Endothelial cell of umbilical vein (primary cell): ENCODE data around the gene FGR. TPM values are rescaled to one million over a fixed set of nuclear protein-coding genes. Genes with fewer than 3 reads are reported as not detected.

Experiments
- BruUV-seq: library from RNA; stranded (reverse); fragments of 400-500 nt; replicated peaks from 2 replicates; lab custom pipeline; 2021; lab: Mats Ljungman, UMichigan
- CTCF ChIA-PET: fragments of 300-600, 350-600 bp; sonication (Branson Sonifier 250); formaldehyde crosslinking; loops from one replicate; lab custom pipeline; 2021; ENCODE audit warnings: antibody characterized with exemption, inconsistent platforms; lab: Charles Lee
- POLR2A ChIA-PET: fragments of 300-600, 350-600 bp; sonication (Branson Sonifier 250); formaldehyde crosslinking; loops from one replicate; lab custom pipeline; 2021; ENCODE audit warnings: antibody characterized with exemption, inconsistent platforms; lab: Charles Lee
- DNase-seq: peaks from one replicate; pipeline ENCODE4 v3.0.0-alpha.2; 2011; ENCODE audit warnings: low read depth, low spot score
- FAIRE-seq: peaks from 2 replicates; lab custom pipeline; 2011; peaks lifted over from hg19 to GRCh38; lab: Jason Lieb, UNC
- H2AFZ ChIP-seq: 2 replicates; pipeline ENCODE4 v1.6.0; 2012; ENCODE audit warnings: low read depth, low read length, control low read depth, inconsistent platforms
- H3K27ac ChIP-seq: 2 replicates; pipeline ENCODE4 v1.5.1; 2011; ENCODE audit warnings: low read depth, mild to moderate bottlenecking, control low read depth, low read length, moderate library complexity; ENCODE audit not compliant: insufficient read depth
- H3K27me3 ChIP-seq, 2 experiments: 2 replicates each; pipeline versions ENCODE4 v1.6.0 to v1.6.1; 2011; ENCODE audit warnings: low read length in 2 of 2, mixed read lengths in 1 of 2; ENCODE audit not compliant: control insufficient read depth in 2 of 2, insufficient read depth in 2 of 2
- H3K36me3 ChIP-seq, 2 experiments: 2 replicates in 1 of 2; 3 replicates in 1 of 2; pipeline ENCODE4 v1.5.1; 2011; ENCODE audit warnings: low read length in 2 of 2, mild to moderate bottlenecking in 1 of 2, moderate library complexity in 1 of 2; ENCODE audit not compliant: control insufficient read depth in 2 of 2, insufficient read depth in 2 of 2; ENCODE audit errors: extremely low read depth in 1 of 2
- H3K4me1 ChIP-seq: 3 replicates; pipeline ENCODE4 v1.5.1; 2011; ENCODE audit warnings: mild to moderate bottlenecking, low read length; ENCODE audit not compliant: control insufficient read depth, insufficient read depth; ENCODE audit errors: extremely low read depth
- H3K4me2 ChIP-seq: 2 replicates; pipeline ENCODE4 v1.6.1; 2011; ENCODE audit warnings: low read length, control low read depth, mixed read lengths; ENCODE audit not compliant: insufficient read depth
- H3K4me3 ChIP-seq, 3 experiments: fragments of 200-600 bp in 1 of 3; sonication (generic), shearing (Covaris generic) in 1 of 3; replicated peaks in 1 of 3; 2 replicates each; pipeline ENCODE4 v1.5.1; 2011 to 2016; ENCODE audit warnings: control low read depth in 3 of 3, low read length in 3 of 3, mild to moderate bottlenecking in 2 of 3, inconsistent platforms in 1 of 3, low read depth in 1 of 3, moderate library complexity in 1 of 3; ENCODE audit not compliant: insufficient read depth in 1 of 3
- H3K79me2 ChIP-seq: 2 replicates; pipeline ENCODE4 v1.6.0; 2012; ENCODE audit warnings: low read length, inconsistent platforms; ENCODE audit not compliant: control insufficient read depth, insufficient read depth
- H3K9ac ChIP-seq: replicated peaks from 2 replicates; pipeline ENCODE3; 2011; ENCODE audit warnings: low read length, control low read depth; ENCODE audit not compliant: insufficient read depth; ENCODE audit errors: extremely low read depth
- H3K9me1 ChIP-seq: replicated peaks from 3 replicates; pipeline ENCODE4 v1.6.0; 2011; ENCODE audit warnings: mild to moderate bottlenecking, low read length; ENCODE audit not compliant: control insufficient read depth, insufficient read depth; ENCODE audit errors: extremely low read depth
- H3K9me3 ChIP-seq: replicated peaks from 2 replicates; pipeline ENCODE4 v1.5.1; 2012; ENCODE audit warnings: low read length, inconsistent platforms; ENCODE audit not compliant: control insufficient read depth, insufficient read depth
- H4K20me1 ChIP-seq: replicated peaks from 2 replicates; pipeline ENCODE3; 2011; ENCODE audit warnings: mild to moderate bottlenecking, low read length; ENCODE audit not compliant: control insufficient read depth, insufficient read depth; ENCODE audit errors: extremely low read depth
- EZH2 ChIP-seq: IDR thresholded peaks from 2 replicates; pipeline ENCODE4 v1.6.1; 2012; ENCODE audit warnings: borderline replicate concordance, low read depth, mild to moderate bottlenecking, moderate library complexity, low read length, inconsistent platforms; ENCODE audit not compliant: severe bottlenecking
- FOS ChIP-seq: IDR thresholded peaks from 2 replicates; pipeline ENCODE4 v1.6.1; 2011; ENCODE audit warnings: mild to moderate bottlenecking, low read length, moderate library complexity, borderline replicate concordance; ENCODE audit not compliant: insufficient read depth
- GATA2 ChIP-seq: IDR thresholded peaks from 2 replicates; pipeline ENCODE4 v1.7.0; 2011; ENCODE audit warnings: low read depth, mild to moderate bottlenecking, moderate library complexity, mixed read lengths, low read length; ENCODE audit not compliant: insufficient read length, insufficient read depth
- JUN ChIP-seq: IDR thresholded peaks from 2 replicates; pipeline ENCODE4 v1.6.1; 2011; ENCODE audit warnings: borderline replicate concordance, low read depth; ENCODE audit not compliant: insufficient read length, insufficient read depth
- MYC ChIP-seq: IDR thresholded peaks from one replicate; pipeline ENCODE4 v1.6.1; 2011; ENCODE audit warnings: mild to moderate bottlenecking, low read depth, low read length
- POLR2AphosphoS5 ChIP-seq: IDR thresholded peaks from 2 replicates; pipeline ENCODE4 v1.6.1; 2012; ENCODE audit warnings: low read depth, mild to moderate bottlenecking, control low read depth, low read length, moderate library complexity; ENCODE audit not compliant: insufficient read depth
- dilution Hi-C: fragments of 300-500 bp; cut with MboI; formaldehyde crosslinking; loops from one replicate; pipeline ENCODE4 v1.15.0; 2019; ENCODE audit warnings: low sequenced_read_pairs; ENCODE audit not compliant: extremely low pct_ligation_motif_present
- intact Hi-C: fragments of 100-400 bp; cut with micrococcal nuclease; formaldehyde crosslinking; loops from one replicate; pipeline ENCODE4 v1.10.0; 2022
- polyA plus RNA-seq, 4 experiments: library from polyadenylated mRNA; depleted of rRNA in 3 of 4; stranded (reverse) in 3 of 4; unstranded in 1 of 4; fragments of >200 nt; gene quantifications; 2 replicates each; pipeline versions ENCODE4 v1.2.1 to v1.2.3, GENCODE V29; 2011 to 2012; ENCODE audit warnings: missing spikeins in 1 of 4
- total RNA-seq: library from RNA; stranded (reverse); gene quantifications from 2 replicates; pipeline ENCODE4 v1.2.3, GENCODE V29; 2021

Gene FGR
- total and polyA plus RNA-seq, 2 donors (not counting 3 experiments of a cell fraction or from before 2014, with no cell fraction given), result 0.18 TPM; not detected in 1

- Histone ChIP-seq H3K9me1 (no peaks in the 10 kb centered on the region), H3K27ac (no peak overlapping the region), H3K4me1 (peaks cover 26% of the 10 kb centered on the region), H3K9ac (no peak overlapping the region), H3K36me3 (no peaks in the 10 kb centered on the region), H3K79me2 (peaks cover 5% of the 10 kb centered on the region), H4K20me1 (no peaks in the 10 kb centered on the region), H3K27me3 (no peaks in the 10 kb centered on the region), H3K9me3 (no peaks in the 10 kb centered on the region), H3K4me3 (no peak overlapping the region), H3K4me2 (no peak overlapping the region), H2AFZ (no peak overlapping the region)
- no peak for TF ChIP-seq POLR2AphosphoS5
- no peak for TF ChIP-seq JUN
- no peak for TF ChIP-seq MYC
- TF ChIP-seq GATA2, result no peak
- TF ChIP-seq EZH2, result no peak
- no peak for TF ChIP-seq FOS
- intact Hi-C loops, result no loop called here
- BruUV-seq, result no TSS peak
- dilution Hi-C loops, result no loop called here
- ChIA-PET POLR2A (no interaction called here), CTCF (interaction anchor here (1.4 to 9.1 kb wide), 2 partner anchors 15 to 29 kb away, joined by 3 to 112 read pairs; no protein-coding TSS in a partner anchor)
- no peak for FAIRE-seq
- DNase-seq, result no peak
Measured at GRCh38 chr1:27572679-27573426, 62.1 kb downstream of the FGR start.
